A204.1 (cell line): ENCODE results near the gene ZNF135.

Source experiments
- FAIRE-seq: peaks from 2 replicates; lab custom pipeline; 2012; peaks lifted over from hg19 to GRCh38; lab: Jason Lieb, UNC

Gene ZNF135

GRCh38 chr19:58095328-58095727 lies 36.2 kb downstream of the ZNF135 start:
- no peak for FAIRE-seq

GRCh38 chr19:58096884-58097283 lies 37.8 kb downstream of the ZNF135 start:
- no peak for FAIRE-seq

- no peak for FAIRE-seq
Measured at GRCh38 chr19:58097349-58097748, 38.3 kb downstream of the ZNF135 start.

GRCh38 chr19:58097781-58098681 lies 38.9 kb downstream of the ZNF135 start, which contains the start of gene ZSCAN18:
Gene ZSCAN18 (minus strand): TSS chr19:58098231. CDS start chr19:58090267, 7,964 bp downstream.
- peak; percentile 35 for FAIRE-seq

GRCh38 chr19:58098682-58098998 lies 39.6 kb downstream of the ZNF135 start:
- FAIRE-seq: no peak

- no peak for FAIRE-seq
Measured at GRCh38 chr19:58107778-58108545, 48.9 kb downstream of the ZNF135 start.

GRCh38 chr19:58108546-58108817 lies 49.4 kb downstream of the ZNF135 start:
- no peak for FAIRE-seq

GRCh38 chr19:58117841-58118575 lies 58.9 kb downstream of the ZNF135 start:
- no peak for FAIRE-seq

- no peak for FAIRE-seq
Measured at GRCh38 chr19:58118979-58119733, 60.1 kb downstream of the ZNF135 start.
